GM10248 (cell line): Measurements from ENCODE around the gene CD40LG.

ENCODE experiments used
- CTCF ChIA-PET: fragments of 300-600 bp; sonication (Branson Sonifier 250); formaldehyde crosslinking; extraction: SDS; loops from one replicate; lab custom pipeline; 2021; ENCODE audit warnings: antibody characterized with exemption; lab: Yijun Ruan, JAX
- POLR2A ChIA-PET: fragments of 350-650 bp; sonication (Branson Sonifier 250); formaldehyde crosslinking; extraction: SDS; loops from one replicate; lab custom pipeline; 2020; ENCODE audit warnings: antibody characterized with exemption; lab: Yijun Ruan, JAX
- DNase-seq: peaks from one replicate; pipeline ENCODE4 v3.0.0; 2012; ENCODE audit errors: extremely low spot score
- TF ChIP-seq, protein P1 (sequence below): IDR thresholded peaks from 2 replicates; pipeline ENCODE4 v1.5.1; 2012; ENCODE audit warnings: mild to moderate bottlenecking, low read depth; ENCODE audit errors: extremely low read depth, missing control alignments, control extremely low read depth

The CD40LG gene

DNA sequence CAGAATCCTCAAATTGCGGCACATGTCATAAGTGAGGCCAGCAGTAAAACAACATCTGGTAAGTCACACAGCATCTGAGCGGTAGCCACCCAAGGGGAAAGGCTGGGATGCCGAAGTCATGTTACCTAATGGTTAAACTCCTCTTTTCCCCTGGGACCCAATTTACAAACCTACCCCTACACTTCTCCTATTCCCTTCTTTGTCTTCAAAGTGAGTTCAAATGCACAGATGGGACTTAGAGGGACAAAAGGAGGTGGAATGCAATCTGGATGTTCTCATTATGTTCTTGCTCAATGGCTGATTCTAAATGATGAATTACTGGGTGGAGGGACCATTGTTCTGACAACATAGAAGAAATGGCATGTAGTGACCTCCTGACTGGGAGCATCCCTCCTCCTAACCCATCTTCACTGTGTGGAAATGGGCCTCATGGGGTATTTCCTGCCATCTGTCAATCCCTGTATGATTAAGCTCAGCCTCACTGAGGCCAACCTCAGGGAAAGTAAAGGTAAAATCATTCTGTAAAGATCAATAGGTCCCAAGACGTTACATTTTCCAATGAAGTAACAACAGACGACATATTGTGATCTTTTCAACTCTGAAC, 8.5 kb downstream of the CD40LG start:
- TF ChIP-seq, protein P1, sequence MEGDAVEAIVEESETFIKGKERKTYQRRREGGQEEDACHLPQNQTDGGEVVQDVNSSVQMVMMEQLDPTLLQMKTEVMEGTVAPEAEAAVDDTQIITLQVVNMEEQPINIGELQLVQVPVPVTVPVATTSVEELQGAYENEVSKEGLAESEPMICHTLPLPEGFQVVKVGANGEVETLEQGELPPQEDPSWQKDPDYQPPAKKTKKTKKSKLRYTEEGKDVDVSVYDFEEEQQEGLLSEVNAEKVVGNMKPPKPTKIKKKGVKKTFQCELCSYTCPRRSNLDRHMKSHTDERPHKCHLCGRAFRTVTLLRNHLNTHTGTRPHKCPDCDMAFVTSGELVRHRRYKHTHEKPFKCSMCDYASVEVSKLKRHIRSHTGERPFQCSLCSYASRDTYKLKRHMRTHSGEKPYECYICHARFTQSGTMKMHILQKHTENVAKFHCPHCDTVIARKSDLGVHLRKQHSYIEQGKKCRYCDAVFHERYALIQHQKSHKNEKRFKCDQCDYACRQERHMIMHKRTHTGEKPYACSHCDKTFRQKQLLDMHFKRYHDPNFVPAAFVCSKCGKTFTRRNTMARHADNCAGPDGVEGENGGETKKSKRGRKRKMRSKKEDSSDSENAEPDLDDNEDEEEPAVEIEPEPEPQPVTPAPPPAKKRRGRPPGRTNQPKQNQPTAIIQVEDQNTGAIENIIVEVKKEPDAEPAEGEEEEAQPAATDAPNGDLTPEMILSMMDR = no peak

DNA sequence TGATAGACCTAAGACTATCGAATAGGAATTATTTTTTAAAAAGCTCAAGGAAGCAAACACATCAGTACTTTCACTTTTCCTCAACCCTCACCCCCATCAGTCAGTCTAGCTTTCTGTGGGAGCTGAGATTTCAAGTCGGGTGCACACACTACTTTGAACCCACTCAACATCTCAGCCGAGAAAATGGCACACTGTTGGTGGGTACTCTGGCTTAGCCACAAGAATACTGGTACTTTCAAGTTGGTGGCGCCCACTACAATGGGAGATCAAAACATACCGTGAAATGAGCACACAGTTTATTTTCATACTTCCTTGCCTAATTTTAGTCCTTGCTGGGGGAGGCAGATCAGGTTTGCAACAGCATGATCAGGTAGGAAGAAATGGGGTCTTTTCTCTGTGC, 10.2 kb downstream of the CD40LG start:
- DNase-seq = no peak
- ChIA-PET POLR2A (no interaction called here), CTCF (interaction anchor here (1.3 kb wide), 1 partner anchor 14 kb away, joined by 3 read pairs; no protein-coding TSS in a partner anchor)
- TF ChIP-seq, protein P1 = no peak

More for the DNA sequence above, 8.5 kb downstream of the CD40LG start:
- no peak for DNase-seq
- CTCF ChIA-PET = no interaction called here
- POLR2A ChIA-PET = no interaction called here

DNA sequence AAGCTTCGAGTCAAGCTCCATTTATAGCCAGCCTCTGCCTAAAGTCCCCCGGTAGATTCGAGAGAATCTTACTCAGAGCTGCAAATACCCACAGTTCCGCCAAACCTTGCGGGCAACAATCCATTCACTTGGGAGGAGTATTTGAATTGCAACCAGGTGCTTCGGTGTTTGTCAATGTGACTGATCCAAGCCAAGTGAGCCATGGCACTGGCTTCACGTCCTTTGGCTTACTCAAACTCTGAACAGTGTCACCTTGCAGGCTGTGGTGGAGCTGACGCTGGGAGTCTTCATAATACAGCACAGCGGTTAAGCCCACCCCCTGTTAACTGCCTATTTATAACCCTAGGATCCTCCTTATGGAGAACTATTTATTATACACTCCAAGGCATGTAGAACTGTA, 11.2 kb downstream of the CD40LG start:
- TF ChIP-seq, protein P1 = no peak
- ChIA-PET CTCF (interaction anchor here (1.3 kb wide), 1 partner anchor 13 kb away, joined by 3 read pairs; no protein-coding TSS in a partner anchor), POLR2A (no interaction called here)
- no peak for DNase-seq

DNA sequence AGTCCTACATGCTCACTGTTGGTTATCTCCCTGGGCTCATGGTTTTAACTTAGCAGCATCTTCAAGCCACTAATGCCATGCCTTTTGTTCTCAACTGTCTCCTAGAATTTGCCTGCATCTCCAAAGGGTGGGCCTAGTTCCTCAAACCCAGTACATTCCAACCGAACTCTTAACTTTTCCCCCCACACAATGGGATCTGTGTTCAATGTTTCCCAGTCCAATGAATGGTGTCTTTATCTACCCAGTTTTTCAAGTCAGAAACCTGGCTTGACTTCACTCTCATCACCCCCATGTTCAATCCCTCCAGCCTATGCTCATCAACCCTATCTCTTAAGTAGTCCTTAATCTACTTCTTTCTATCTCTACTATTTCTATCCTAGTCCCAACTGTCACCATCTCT, 12.9 kb downstream of the CD40LG start:
- POLR2A ChIA-PET = no interaction called here
- no peak for DNase-seq
- TF ChIP-seq, protein P1 = no peak
- CTCF ChIA-PET = no interaction called here

DNA sequence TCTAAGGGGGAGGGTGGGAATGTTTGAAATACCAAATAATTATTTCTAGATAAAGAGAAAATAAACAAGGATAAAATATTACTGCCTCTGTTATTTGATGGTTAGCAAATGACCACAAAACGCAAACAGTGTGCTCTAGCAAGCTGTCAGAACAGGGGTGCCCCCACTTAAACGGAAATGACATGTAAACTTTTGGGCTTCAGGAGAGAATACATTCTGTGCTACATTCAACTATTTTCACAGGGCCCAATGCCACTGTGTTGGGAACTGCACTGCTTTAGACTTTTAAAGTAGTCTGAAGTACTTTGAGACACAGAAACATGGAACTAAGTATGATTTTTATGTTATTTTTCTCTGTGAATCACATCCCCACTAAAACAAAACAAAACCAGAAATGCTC, 14.1 kb downstream of the CD40LG start:
- POLR2A ChIA-PET = no interaction called here

DNA sequence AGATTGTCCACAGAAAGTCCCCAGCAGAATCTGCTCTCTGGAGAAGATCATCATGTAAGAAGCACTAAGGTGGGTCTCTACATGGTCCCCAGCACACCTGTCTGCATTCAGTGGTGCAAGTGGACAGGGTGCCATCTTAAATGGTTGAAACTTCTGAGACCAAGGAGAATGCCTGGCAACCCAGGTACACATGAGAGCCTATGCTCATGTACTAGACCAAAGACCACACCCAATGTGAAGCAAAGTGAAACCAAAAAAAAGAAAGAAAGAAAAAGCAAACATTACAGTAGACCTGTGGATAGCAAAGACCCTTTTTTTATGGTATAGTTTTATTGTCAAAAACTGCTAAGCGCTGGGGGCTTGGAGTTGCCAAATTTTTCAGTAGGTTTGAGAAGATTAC, 15.0 kb downstream of the CD40LG start:
- POLR2A ChIA-PET = no interaction called here
- CTCF ChIA-PET = no interaction called here
- TF ChIP-seq, protein P1 = no peak
- no peak for DNase-seq

More for the DNA sequence above, 14.1 kb downstream of the CD40LG start:
- CTCF ChIA-PET = no interaction called here
- DNase-seq = no peak
- TF ChIP-seq, protein P1 = no peak
